ENCODE data around the gene KLK3. TPM values are rescaled to one million over a fixed set of nuclear protein-coding genes. Genes with fewer than 3 reads are reported as not detected.

KLK3 gene
- total and polyA plus RNA-seq, 2 of the 13 experiments (the other 11 are each of a cell fraction or from before 2014, with no cell fraction given) = not detected

- Histone ChIP-seq H3K27ac (ENCODE audit: extremely low read length, insufficient read depth, low read length) (no peak overlapping the region), H3K4me3 (replicated peaks in 1 of 3; ENCODE audit: insufficient read depth in 1 of 3, low read depth in 2 of 3, low read length in 3 of 3) (no peak overlapping the region), H4K20me1 (ENCODE audit: insufficient read depth, low read length) (no peaks in the 10 kb centered on the region), H3K27me3 (ENCODE audit: control insufficient read depth in 1 of 2, insufficient read depth in 2 of 2, low read length in 2 of 2) (peaks cover 7 to 31% of the 10 kb centered on the region in 2 experiments; a peak in 4 of 5 replicates), H3K36me3 (replicated peaks in 1 of 2; ENCODE audit: control insufficient read depth in 1 of 2, insufficient read depth in 2 of 2, low read length in 2 of 2) (no peaks in the 10 kb centered on the region), H3K9ac (ENCODE audit: insufficient read depth, low read depth, low read length) (no peak overlapping the region), H2AFZ (ENCODE audit: low read length) (no peak overlapping the region), H3K79me2 (ENCODE audit: insufficient read depth, low read length) (no peaks in the 10 kb centered on the region), H3K9me3 (ENCODE audit: low read length) (no peaks in the 10 kb centered on the region), H3K4me1 (ENCODE audit: insufficient read depth, low read length) (no peaks in the 10 kb centered on the region), H3K4me2 (ENCODE audit: low read depth, low read length) (no peak overlapping the region)
- CTCF ChIA-PET (ENCODE audit: low intra/inter-chr PET ratio, low total read pairs) = no interaction called here
- FAIRE-seq = no peak
- intact Hi-C loops (cut with micrococcal nuclease; ENCODE audit: unreplicated experiment) = no loop called here
- no peak for ATAC-seq
- DNase-seq (ENCODE audit: low spot score) = no peak
- WGBS (ENCODE audit: low lambda C conversion rate) = 10% methylated on average over 6 of the region's 8 CpGs
- POLR2A ChIA-PET = no interaction called here
- BruUV-seq (replicated peaks) = no TSS peak
- no peak for TF ChIP-seq YY1 (IDR thresholded peaks at IDR 0.05; ENCODE audit: insufficient read depth, insufficient replicate concordance, low read depth, low read length)
- TF ChIP-seq NR2F6 (IDR thresholded peaks at IDR 0.05) = no peak
- TF ChIP-seq NR2F6 (CRISPR knock-in tag; IDR thresholded peaks at IDR 0.05) = no peak
- no peak for TF ChIP-seq ZFP82 (CRISPR knock-in tag; IDR thresholded peaks at IDR 0.05; ENCODE audit: borderline replicate concordance)
- TF ChIP-seq ZNF510 (CRISPR knock-in tag; IDR thresholded peaks at IDR 0.05; ENCODE audit: low read depth) = no peak
- no peak for TF ChIP-seq ZNF589 (CRISPR knock-in tag; conservative IDR thresholded peaks at IDR 0.05)
- no peak for TF ChIP-seq XRCC5 (optimal IDR thresholded peaks at IDR 0.05; ENCODE audit: low read length)
- no peak for TF ChIP-seq TGIF2 (CRISPR knock-in tag; IDR thresholded peaks at IDR 0.05)
- TF ChIP-seq TAF15 (IDR thresholded peaks at IDR 0.05; ENCODE audit: low read depth, low read length, poor library complexity, severe bottlenecking) = no peak
- TF ChIP-seq TFE3 (CRISPR knock-in tag; IDR thresholded peaks at IDR 0.05) = no peak
- TF ChIP-seq TCF7L2 (IDR thresholded peaks at IDR 0.05; ENCODE audit: low read depth, low read length) = no peak
- no peak for TF ChIP-seq MTA1 (CRISPR knock-in tag; IDR thresholded peaks at IDR 0.05; ENCODE audit: borderline replicate concordance)
- in situ Hi-C loops (cut with HindIII; ENCODE audit: extremely low pct_ligation_motif_present, low pct_unique_long_range_greater_than_20kb) = no loop called here
Measured at GRCh38 chr19:50877338-50877737, 22.6 kb downstream of the KLK3 start.

Data from HepG2 (cell line).